Activated CD8-positive, alpha-beta T cell treated with anti-CD3 and anti-CD28 coated beads for 36 hours (primary cell): ENCODE measurements around the gene RNF220. TPM values are rescaled to one million over a fixed set of nuclear protein-coding genes. Genes with fewer than 3 reads are reported as not detected.
"Not testable (repeated sequence)": the region's sequence is repeated elsewhere in the genome, so short reads cannot be mapped to it uniquely, and the experiment has no call there.

Experiments used
- ATAC-seq: fragments of 200-7000 bp; cut with Tn5 transposase; one replicate; pipeline ENCODE4 v1.10.0; 2021; ENCODE audit warnings: mild to moderate bottlenecking, moderate library complexity
- CTCF ChIA-PET: fragments of 350-600 bp; sonication (Branson Sonifier 250); formaldehyde crosslinking; loops from one replicate; lab custom pipeline; 2021; ENCODE audit warnings: antibody characterized with exemption; lab: Charles Lee
- POLR2A ChIA-PET: fragments of 350-600 bp; sonication (Branson Sonifier 250); formaldehyde crosslinking; loops from one replicate; lab custom pipeline; 2021; ENCODE audit warnings: antibody characterized with exemption; lab: Charles Lee
- DNase-seq: peaks from one replicate; pipeline ENCODE4 v3.0.0-alpha.2; 2020
- H3K27ac Mint-ChIP-seq: one replicate; pipeline ENCODE4 v1.8.0; 2021; ENCODE audit warnings: mild to moderate bottlenecking, mixed read lengths
- H3K27me3 Mint-ChIP-seq: one replicate; pipeline ENCODE4 v1.8.0; 2021; ENCODE audit warnings: mixed read lengths
- H3K36me3 Mint-ChIP-seq: one replicate; pipeline ENCODE4 v1.8.0; 2021; ENCODE audit warnings: low read depth, mixed read lengths
- H3K4me1 Mint-ChIP-seq: one replicate; pipeline ENCODE4 v1.8.0; 2021; ENCODE audit warnings: low read depth, mixed read lengths
- H3K4me3 Mint-ChIP-seq: one replicate; pipeline ENCODE4 v1.8.0; 2021; ENCODE audit warnings: mild to moderate bottlenecking, moderate library complexity, mixed read lengths
- H3K9me3 Mint-ChIP-seq: one replicate; pipeline ENCODE4 v1.8.0; 2021; ENCODE audit warnings: mixed read lengths
- intact Hi-C: fragments of 100-400 bp; cut with micrococcal nuclease; formaldehyde crosslinking; loops from one replicate; pipeline ENCODE4 v1.10.0; 2022
- total RNA-seq, 2 experiments: library from RNA; stranded (reverse); gene quantifications; one replicate each; pipeline ENCODE4 v1.2.3, GENCODE V29; 2021
- TF ChIP-seq, protein P1 (sequence below): fragments of 200-600 bp; IDR thresholded peaks from one replicate; pipeline ENCODE4 v1.8.0; 2022; ENCODE audit warnings: antibody characterized with exemption, mild to moderate bottlenecking

The RNF220 gene
- total RNA-seq, 2 experiments from 2014 or later, result 71.9 to 79.1 TPM

DNA sequence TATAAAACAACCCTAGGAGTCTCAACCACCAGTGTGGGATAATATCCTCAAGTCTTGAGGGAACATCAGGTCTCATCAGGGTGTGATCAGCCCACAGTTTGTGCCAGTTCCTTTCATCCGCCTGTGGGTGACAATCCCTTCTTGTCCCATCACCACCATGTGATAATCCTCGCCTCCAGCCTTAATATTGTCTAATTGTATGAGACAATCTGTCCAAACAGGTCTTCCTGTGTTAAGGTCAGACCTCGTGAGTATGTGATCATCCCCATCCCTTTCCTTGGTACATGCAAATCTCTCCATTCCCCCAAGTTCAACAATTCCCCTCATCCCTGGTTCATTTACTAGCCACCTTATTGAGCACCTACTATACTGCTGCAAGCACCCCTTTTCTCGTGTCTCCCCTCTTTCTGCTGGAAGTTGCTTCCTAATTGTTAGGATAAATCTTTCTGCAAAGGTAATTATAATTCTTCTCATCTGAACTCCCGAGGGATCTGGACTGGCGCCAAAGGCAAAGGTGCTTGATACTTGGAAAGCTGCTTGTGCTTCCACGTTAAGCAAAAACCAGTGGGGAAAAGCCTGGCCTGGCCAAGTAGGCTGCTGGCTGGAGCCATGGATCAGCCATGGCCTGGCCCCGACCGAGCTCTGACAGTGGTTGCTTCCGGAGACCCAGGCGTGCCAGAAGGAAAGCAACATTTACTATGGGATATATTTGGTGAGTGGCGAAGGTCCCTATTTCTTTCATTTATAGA is 92.5 kb downstream of the RNF220 start:
- Mint-ChIP-seq H3K4me1 (no peaks in the 10 kb centered on the region), H3K27ac (no peak overlapping the region), H3K36me3 (no peaks in the 10 kb centered on the region), H3K4me3 (no peak overlapping the region), H3K27me3 (no peaks in the 10 kb centered on the region), H3K9me3 (no peaks in the 10 kb centered on the region)
- CTCF ChIA-PET, result no interaction called here
- no peak for ATAC-seq
- TF ChIP-seq, protein P1, sequence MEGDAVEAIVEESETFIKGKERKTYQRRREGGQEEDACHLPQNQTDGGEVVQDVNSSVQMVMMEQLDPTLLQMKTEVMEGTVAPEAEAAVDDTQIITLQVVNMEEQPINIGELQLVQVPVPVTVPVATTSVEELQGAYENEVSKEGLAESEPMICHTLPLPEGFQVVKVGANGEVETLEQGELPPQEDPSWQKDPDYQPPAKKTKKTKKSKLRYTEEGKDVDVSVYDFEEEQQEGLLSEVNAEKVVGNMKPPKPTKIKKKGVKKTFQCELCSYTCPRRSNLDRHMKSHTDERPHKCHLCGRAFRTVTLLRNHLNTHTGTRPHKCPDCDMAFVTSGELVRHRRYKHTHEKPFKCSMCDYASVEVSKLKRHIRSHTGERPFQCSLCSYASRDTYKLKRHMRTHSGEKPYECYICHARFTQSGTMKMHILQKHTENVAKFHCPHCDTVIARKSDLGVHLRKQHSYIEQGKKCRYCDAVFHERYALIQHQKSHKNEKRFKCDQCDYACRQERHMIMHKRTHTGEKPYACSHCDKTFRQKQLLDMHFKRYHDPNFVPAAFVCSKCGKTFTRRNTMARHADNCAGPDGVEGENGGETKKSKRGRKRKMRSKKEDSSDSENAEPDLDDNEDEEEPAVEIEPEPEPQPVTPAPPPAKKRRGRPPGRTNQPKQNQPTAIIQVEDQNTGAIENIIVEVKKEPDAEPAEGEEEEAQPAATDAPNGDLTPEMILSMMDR, result no peak
- intact Hi-C loops, result no loop called here
- POLR2A ChIA-PET, result no interaction called here
- no peak for DNase-seq

DNA sequence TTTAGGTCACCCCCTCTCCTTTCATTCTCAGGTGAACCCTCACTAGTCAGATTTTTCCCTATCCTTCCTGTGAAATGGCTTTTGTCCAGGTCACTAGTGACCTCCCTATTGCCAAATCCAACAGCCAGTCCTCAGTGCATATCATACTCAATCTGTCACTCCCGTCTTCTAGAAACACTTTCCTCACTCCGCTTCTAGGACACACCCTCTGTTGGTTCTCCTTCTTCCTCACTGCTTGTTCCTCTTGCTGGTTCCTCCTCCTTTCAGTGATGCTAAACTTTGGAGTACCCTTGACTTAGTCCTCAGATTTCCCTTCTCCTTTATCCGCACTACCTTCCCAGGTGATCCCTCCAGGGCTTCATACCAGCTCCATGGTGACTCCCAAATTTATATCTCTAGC is 94.3 kb downstream of the RNF220 start:
- no peak for DNase-seq
- no peak for ATAC-seq
- TF ChIP-seq, protein P1, result no peak
- Mint-ChIP-seq H3K9me3 (no peaks in the 10 kb centered on the region), H3K36me3 (no peaks in the 10 kb centered on the region), H3K4me3 (no peak overlapping the region), H3K27ac (no peak overlapping the region), H3K4me1 (no peaks in the 10 kb centered on the region), H3K27me3 (no peaks in the 10 kb centered on the region)
- intact Hi-C loops, result no loop called here
- CTCF ChIA-PET, result no interaction called here
- POLR2A ChIA-PET, result no interaction called here

DNA sequence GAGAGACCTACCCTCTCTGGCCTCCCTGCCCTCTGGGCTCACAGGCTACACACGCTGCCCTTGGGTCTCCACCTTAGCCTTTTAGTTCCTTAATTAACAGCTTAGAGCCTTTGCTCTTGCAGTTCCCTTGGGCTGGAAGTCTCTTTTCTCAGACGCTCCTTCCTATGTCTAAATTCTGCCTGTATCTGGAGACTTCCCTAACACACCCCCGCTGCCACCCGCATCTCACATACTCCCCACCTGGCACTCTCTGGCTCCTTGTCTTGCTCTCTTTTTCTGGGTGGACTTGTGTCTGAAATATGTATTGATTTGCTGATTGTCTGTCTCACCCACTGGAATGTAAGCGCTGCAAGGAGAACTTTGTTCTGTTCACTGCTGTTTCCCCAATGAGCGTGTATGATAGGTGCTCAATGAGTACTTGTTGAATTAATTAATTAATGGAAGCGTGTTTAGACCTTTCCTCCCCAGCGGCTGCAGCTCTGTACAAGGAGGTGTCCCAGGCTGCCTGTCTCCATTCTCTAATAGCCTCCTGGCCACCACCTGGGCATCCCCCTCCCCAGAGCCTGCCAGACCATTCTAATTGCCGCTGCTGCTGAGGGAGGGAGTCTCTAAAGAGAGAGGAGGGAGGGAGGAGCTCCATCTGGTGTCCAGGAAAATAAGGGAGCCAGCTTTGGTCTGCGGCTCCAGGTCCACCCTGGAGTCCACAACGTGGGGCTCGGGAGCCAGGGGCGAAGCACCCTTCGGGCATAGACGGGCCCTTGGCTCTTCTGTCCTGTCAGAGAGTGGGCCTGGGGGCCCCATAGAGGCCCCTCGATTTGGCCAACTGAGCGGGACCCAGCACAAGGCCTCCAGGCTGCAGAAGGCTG is 95.4 kb downstream of the RNF220 start:
- Mint-ChIP-seq H3K4me1 (no peaks in the 10 kb centered on the region), H3K9me3 (no peaks in the 10 kb centered on the region), H3K36me3 (no peaks in the 10 kb centered on the region), H3K4me3 (no peak overlapping the region), H3K27ac (no peak overlapping the region), H3K27me3 (no peaks in the 10 kb centered on the region)
- TF ChIP-seq, protein P1, result no peak
- intact Hi-C loops, result no loop called here
- DNase-seq (no peak), ATAC-seq (no peak)
- ChIA-PET CTCF (no interaction called here), POLR2A (no interaction called here)

DNA sequence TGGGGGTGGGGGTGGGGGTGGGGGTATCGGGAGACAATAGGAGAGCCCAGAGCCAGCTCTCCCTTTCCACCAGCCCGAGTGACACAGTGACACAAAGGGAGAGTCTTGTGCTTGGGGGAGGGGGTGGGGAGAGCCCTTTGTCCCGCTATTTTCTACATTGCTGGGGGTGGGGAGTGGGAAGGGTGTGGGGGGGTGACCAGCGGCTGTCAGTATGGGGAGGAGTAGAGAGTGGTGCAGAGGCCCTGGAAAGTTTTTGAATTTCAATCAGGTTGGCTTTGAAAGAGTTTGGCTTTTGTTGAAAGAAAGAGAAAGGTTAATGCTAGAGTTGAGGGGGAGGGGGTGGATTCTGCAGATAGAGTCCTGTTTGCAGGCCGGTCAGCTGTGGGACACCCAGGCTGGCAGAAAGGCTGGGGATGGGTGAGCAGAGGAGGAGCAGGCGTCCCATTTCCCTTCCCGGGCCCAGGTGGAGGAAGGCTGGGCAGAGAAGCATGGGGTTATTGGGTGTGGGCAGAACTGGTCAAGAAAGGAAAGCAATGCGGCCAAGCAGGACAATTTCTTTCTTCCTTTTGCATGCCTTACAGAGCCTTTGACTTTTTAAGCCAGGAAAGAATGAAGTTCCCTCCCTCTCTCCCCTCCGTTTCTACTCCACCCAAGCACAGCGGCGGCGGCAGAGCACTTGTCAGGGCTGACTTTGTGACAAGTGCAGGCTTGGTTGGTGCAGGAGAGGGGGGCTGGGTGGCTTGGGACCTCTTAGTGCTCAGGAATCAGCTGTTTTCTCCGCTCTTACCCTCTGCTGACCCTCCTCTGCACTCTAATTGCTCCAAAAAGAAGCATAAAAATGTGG is 96.2 kb downstream of the RNF220 start:
- H3K36me3 Mint-ChIP-seq, result no peaks in the 10 kb centered on the region
- TF ChIP-seq, protein P1, result no peak
- no peaks in the 10 kb centered on the region for H3K4me1 Mint-ChIP-seq
- intact Hi-C loops, result no loop called here
- CTCF ChIA-PET, result no interaction called here
- POLR2A ChIA-PET, result no interaction called here
- H3K9me3 Mint-ChIP-seq, result no peaks in the 10 kb centered on the region
- H3K27me3 Mint-ChIP-seq, result no peaks in the 10 kb centered on the region
- ATAC-seq, result no peak
- H3K27ac Mint-ChIP-seq, result no peak overlapping the region
- no peak overlapping the region for H3K4me3 Mint-ChIP-seq
- DNase-seq, result no peak

DNA sequence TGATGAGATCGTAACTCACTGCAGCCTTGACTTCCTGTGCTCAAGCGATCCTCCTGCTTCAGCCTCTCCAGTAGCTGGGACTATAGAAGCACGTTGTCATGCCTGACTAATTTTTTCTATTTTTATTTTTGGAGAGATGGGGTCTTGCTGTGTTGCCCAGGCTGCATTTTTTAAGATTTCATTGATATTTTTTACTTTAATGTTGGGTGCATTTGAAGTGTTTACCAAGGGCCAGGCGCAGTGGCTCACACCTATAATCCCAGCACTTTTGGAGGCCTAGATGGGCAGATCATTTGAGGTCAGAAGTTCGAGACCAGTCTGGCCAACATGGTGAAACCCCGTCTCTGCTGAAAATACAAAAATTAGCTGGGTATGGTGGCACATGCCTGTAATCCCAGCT is 97.8 kb downstream of the RNF220 start:
- H3K27ac Mint-ChIP-seq, H3K4me3 Mint-ChIP-seq, H3K9me3 Mint-ChIP-seq, intact Hi-C loops, H3K36me3 Mint-ChIP-seq, H3K27me3 Mint-ChIP-seq, ATAC-seq, CTCF ChIA-PET, H3K4me1 Mint-ChIP-seq, DNase-seq: not testable (repeated sequence)
- POLR2A ChIA-PET, result interaction anchor here (0.6 kb wide), 1 partner anchor 67 kb away, joined by 3 read pairs; no protein-coding TSS in a partner anchor
